HG03342 (cell line): ENCODE measurements around the gene FYCO1.

Experiments
- ATAC-seq: cut with Tn5 transposase; IDR thresholded peaks from one replicate; pipeline ENCODE4 v1.9.1; 2021; ENCODE audit warnings: mild to moderate bottlenecking, moderate library complexity; ENCODE audit not compliant: unreplicated experiment

Gene FYCO1

GRCh38 chr3:45985532-45986302 lies 9.9 kb downstream of the FYCO1 start:
- ATAC-seq: no peak

GRCh38 chr3:45984331-45985312 lies 11.0 kb downstream of the FYCO1 start:
- ATAC-seq: no peak

- ATAC-seq: no peak
Observed at GRCh38 chr3:45983770-45984169, 11.9 kb downstream of the FYCO1 start.

GRCh38 chr3:45981346-45982074 lies 14.1 kb downstream of the FYCO1 start:
- ATAC-seq: no peak

- ATAC-seq: no peak
Observed at GRCh38 chr3:45980819-45981218, 14.8 kb downstream of the FYCO1 start.

- ATAC-seq: no peak
Observed at GRCh38 chr3:45980229-45980813, 15.3 kb downstream of the FYCO1 start.

GRCh38 chr3:45979378-45979777 lies 16.2 kb downstream of the FYCO1 start:
- no peak for ATAC-seq

GRCh38 chr3:45978006-45978761 lies 17.4 kb downstream of the FYCO1 start:
- ATAC-seq: no peak

GRCh38 chr3:45976191-45977091 lies 19.2 kb downstream of the FYCO1 start:
- ATAC-seq: no peak

- ATAC-seq: no peak
Observed at GRCh38 chr3:45975686-45976085, 19.9 kb downstream of the FYCO1 start.

GRCh38 chr3:45974686-45975085 lies 20.9 kb downstream of the FYCO1 start:
- ATAC-seq: no peak

- no peak for ATAC-seq
Observed at GRCh38 chr3:45972534-45973402, 22.9 kb downstream of the FYCO1 start.

GRCh38 chr3:45969953-45970352 lies 25.7 kb downstream of the FYCO1 start:
- no peak for ATAC-seq

- ATAC-seq: no peak
Observed at GRCh38 chr3:45969116-45969515, 26.5 kb downstream of the FYCO1 start.

GRCh38 chr3:45968706-45969105 lies 26.9 kb downstream of the FYCO1 start:
- ATAC-seq: no peak

- ATAC-seq: no peak
Observed at GRCh38 chr3:45968149-45968548, 27.5 kb downstream of the FYCO1 start.

GRCh38 chr3:45967724-45968123 lies 27.9 kb downstream of the FYCO1 start:
- ATAC-seq: no peak
